Activated CD4-positive, CD25-positive, alpha-beta regulatory T cell treated with anti-CD3 and anti-CD28 coated beads, Interleukin-2, amount 50 U/mL, for 72 hours (primary cell): Measurements from ENCODE around the gene LRRC25.
A peak's percentile ranks its signal among the peaks of the same experiment; 100 is the strongest.
"Not testable (repeated sequence)": the region's sequence is repeated elsewhere in the genome, so short reads cannot be mapped to it uniquely, and the experiment has no call there.

Experiments used
- DNase-seq: peaks from one replicate; pipeline ENCODE4 v3.0.0; 2021

LRRC25 gene

DNA sequence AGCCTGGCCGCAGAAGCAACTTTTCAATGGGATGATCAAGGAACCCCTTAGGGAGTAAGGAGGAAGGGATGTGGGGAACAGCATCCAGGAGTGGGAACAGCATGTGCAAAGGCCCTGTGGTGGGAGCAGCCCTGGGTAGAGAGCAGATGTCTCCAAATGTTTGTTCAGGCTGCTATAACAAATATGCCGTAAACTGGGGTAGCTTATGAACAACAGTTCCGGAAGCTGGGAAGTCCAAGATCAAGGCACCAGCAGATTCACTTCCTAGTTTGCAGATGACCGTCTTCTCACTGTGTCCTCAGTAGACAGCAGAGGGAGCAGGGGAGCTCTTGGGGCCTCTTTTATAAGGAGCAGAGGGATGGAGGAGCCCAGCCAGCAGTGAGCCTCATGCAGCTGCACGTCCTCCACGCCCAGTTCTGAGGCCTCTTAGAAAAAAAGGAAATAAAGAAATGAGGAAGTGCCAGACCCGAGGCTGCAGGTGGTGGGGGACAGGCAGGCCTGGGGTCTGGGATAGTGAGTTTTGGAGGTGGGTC lies 4.2 kb upstream of the LRRC25 start:
- no peak for DNase-seq

DNA sequence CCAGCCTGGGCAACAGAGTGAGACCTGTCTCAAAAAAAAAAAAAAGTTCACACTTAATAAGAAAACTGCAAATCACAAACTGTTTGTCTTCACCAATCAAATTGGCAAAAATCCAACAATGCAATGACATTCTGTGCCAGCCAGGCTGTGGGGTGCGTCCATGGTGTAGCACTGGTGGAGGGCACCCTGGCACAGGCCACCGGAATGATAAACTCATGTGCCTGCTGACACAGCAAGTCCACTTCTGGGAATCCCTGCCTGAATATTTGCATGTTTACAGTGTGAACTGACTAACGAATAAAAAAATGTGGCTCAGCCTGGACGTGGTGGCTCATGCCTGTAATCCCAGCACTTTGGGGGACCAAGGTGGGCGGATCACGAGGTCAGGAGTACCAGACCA lies 1.6 kb upstream of the LRRC25 start:
- DNase-seq, result no peak

DNA sequence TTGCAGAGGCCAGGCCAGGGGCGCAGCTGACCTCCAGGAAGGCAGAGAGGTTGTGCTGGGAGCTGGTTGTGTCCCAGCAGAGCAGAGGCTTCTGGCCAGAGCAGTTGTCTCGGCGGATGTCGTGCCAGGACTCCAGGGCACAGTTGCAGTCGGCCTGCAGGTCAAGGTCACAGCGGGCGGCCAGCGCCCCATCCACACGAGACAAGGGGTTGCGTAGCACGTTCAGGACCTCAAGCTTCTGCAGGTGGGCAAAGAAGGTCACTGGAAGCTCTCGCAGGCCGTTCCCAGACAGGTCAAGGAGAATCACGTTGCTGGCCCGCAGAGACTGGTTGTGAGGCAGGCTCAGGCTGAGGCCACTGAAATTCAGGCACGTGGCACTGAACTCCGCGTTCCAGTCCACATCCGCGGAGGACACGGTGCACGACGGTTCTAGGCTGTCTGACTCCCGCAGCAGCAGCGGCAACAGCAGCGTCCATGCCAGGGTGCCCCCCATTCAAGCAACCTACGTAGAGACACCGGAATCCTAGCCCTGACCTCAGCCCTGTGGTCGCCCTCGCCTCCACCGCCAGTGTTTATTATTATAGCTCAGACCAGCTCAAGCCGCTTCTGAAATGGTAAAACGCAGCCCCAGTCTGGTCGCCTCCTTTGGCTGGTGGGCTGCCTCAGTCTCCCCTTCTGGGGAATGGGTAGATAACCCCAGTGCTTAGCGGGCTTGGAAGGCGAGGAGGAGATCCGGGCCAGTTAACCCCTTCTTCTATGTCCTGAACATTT lies 766 bp downstream of the LRRC25 start:
- DNase-seq, result no peak

- DNase-seq, result no peak
Measured at GRCh38 chr19:18393836-18394235, 3.6 kb downstream of the LRRC25 start.

DNA sequence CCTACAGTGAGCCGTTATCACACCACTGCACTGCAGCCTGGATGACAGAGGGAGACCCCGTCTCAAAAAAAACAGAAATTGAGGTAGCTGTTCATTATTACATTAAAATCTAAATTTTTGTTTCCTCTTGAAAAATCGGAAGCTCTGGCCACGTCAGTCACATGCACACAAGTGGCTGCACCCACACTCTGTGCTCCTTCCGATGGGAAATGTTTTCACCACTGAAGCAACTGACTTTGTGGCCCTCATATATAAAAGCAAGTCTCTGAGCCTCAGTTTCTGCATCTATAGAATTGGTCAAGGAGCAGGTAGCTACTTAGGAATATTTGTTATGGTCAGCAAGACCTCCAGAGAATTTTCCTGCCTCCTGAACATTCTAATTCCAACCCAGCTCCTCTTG lies 4.5 kb downstream of the LRRC25 start:
- DNase-seq, result no peak

GRCh38 chr19:18392417-18392816 lies 5.0 kb downstream of the LRRC25 start:
- DNase-seq, result no peak

GRCh38 chr19:18391509-18392075 lies 5.8 kb downstream of the LRRC25 start:
- DNase-seq, result no peak

GRCh38 chr19:18390065-18390907 lies 7.1 kb downstream of the LRRC25 start:
- DNase-seq, result no peak

- no peak for DNase-seq
Measured at GRCh38 chr19:18389726-18390064, 7.7 kb downstream of the LRRC25 start.

- DNase-seq, result no peak
Measured at GRCh38 chr19:18388960-18389725, 8.3 kb downstream of the LRRC25 start.

DNA sequence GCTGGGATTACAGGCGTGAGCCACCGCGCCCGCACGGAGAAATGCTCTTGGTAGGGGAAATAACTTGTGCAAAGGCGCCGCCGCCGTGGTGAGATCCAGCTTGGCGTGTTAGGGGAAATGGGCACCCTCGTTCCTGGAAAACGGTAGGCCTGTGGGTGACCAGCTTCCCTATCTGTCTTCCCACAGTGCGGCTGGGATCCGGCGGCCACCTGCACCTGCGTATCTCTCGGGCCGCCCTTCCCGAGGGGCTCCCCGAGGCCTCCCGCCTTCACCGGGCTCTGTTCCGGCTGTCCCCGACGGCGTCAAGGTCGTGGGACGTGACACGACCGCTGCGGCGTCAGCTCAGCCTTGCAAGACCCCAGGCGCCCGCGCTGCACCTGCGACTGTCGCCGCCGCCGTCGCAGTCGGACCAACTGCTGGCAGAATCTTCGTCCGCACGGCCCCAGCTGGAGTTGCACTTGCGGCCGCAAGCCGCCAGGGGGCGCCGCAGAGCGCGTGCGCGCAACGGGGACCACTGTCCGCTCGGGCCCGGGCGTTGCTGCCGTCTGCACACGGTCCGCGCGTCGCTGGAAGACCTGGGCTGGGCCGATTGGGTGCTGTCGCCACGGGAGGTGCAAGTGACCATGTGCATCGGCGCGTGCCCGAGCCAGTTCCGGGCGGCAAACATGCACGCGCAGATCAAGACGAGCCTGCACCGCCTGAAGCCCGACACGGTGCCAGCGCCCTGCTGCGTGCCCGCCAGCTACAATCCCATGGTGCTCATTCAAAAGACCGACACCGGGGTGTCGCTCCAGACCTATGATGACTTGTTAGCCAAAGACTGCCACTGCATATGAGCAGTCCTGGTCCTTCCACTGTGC lies 9.1 kb downstream of the LRRC25 start:
- peak; percentile 86 for DNase-seq

DNA sequence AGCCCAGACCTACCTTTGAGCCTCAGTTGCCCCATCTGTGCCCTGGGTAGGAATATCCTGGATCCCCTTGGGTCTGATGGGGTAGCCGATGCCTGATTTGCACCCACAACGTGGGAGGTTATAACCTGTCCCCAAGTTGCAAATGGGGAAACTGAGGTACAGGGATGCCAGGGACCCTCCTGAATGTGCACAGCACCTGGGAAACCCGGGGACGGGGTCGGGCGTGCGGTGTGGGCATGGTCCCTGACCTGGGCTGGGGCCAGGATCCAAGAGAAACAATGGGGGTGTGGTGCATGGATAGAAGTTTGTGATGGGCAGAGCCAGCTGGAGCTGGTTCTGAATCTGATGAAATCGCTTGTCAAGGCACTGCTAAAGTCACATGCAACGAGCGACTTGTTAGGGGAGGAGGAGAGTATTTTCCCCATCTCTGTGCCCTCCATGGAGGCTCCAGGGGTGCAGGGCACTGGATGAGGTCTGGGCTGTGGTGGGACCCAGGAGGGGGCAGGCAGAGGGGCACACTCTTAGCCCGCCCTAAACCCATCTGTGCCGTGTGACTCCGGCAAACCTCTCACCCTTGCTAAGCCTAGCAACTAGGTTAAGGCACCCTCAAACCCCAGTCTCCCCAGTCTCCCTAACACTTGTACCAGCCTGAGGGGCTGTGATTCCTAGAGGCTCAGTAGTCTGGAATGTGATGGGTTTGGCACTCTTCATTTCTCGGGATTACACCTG lies 10.7 kb downstream of the LRRC25 start:
- no peak for DNase-seq

DNA sequence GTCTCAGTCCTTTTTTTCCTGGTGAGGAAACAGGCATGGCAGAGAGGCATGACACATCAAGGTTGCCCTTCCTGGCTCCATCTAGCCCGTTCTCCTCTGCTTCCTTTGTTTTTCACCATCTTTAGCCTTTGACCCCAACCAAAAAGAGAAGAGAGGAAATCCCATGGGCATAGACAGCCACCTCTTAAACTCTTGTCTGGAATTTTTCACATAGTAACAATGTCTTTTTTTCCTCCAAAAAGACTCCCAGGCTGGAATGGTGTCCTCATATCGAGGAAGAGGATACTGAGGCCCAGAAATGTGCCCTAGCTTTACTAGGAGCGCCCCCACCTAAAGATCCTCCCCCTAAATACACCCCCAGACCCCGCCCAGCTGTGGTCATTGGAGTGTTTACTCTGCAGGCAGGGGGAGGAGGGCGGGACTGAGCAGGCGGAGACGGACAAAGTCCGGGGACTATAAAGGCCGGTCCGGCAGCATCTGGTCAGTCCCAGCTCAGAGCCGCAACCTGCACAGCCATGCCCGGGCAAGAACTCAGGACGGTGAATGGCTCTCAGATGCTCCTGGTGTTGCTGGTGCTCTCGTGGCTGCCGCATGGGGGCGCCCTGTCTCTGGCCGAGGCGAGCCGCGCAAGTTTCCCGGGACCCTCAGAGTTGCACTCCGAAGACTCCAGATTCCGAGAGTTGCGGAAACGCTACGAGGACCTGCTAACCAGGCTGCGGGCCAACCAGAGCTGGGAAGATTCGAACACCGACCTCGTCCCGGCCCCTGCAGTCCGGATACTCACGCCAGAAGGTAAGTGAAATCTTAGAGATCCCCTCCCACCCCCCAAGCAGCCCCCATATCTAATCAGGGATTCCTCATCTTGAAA lies 11.5 kb downstream of the LRRC25 start, which contains the start of gene GDF15:
GDF15 (plus strand) TSS at position 484 of the 868 bp plus-strand sequence; CDS start at position 516, 32 bp downstream.
- DNase-seq, result peak; percentile 45

GRCh38 chr19:18385359-18385674 lies 12.1 kb downstream of the LRRC25 start:
- DNase-seq, result no peak

- no peak for DNase-seq
Measured at GRCh38 chr19:18384775-18385174, 12.6 kb downstream of the LRRC25 start.

DNA sequence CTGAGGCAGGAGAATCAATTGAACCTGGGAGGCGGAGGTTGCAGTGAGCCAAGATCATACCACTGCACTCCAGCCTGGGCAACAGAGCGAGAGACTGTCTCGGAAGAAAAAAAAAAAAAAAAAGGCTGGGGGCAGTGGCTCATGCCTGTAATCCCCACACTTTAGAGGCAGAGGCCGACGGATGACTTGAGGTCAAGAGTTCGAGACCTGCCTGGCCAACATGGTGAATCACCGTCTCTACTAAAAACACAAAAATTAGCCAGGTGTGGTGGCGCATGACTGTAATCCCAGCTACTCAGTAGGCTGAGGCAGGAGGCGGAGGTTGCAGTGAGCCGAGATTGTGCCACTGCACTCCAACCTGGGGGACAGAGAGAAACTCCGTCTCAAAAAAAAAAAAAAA lies 13.8 kb downstream of the LRRC25 start:
- DNase-seq, result not testable (repeated sequence)

GRCh38 chr19:18380843-18381242 lies 16.6 kb downstream of the LRRC25 start:
- no peak for DNase-seq

DNA sequence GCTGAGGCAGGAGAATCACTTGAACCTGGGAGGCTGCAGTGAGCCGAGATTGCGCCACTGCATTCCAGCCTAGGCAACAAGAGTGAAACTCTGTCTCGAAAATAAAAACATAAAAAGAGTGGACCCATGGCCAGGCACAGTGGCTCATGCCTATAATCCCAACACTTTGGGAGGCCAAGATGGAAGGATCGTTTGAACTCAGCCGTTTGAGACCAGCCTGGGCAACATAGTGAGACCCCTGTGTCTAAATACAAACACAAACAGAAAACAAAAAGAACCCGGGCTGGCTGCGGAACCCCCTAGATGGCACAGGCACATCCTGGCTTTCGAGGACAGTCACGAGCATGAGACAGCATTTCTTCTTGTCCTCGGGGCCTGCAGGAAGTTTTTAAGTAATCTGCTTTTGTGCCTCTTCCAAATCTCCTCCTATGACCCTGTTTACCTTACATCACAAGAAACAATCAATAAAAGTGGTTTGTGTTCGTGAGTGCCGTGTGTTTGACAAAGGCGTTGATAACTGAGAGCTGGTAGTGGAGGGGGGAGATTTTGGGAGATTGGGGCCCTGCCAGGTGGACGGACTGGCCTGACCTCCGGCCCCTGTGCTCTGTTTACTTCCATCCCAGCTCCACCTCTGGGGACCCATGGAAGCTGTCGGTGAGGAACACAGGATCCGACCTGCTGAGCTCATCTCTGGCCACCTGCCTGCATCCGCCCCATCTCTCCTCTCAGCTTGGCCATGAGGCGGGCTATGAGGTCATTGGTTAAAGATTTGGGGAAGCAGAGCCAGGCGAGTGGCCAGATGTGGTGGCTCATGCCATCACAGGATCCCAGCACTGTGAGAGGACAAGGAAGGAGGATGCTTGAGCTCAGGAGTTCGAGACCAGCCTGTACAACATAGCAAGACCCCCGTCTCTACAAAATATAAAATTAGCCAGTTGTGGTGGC lies 17.3 kb downstream of the LRRC25 start:
- no peak for DNase-seq

- no peak for DNase-seq
Measured at GRCh38 chr19:18377026-18377425, 20.4 kb downstream of the LRRC25 start.
